Measurements from ENCODE around the gene PKD2L1. TPM values are rescaled to one million over a fixed set of nuclear protein-coding genes. Genes with fewer than 3 reads are reported as not detected.

Gene PKD2L1
- total and polyA plus RNA-seq, 2 donors (not counting 1 experiment from before 2014, with no cell fraction given), result 0.37 TPM; not detected in 1

- intact Hi-C loops (cut with micrococcal nuclease), result loop anchor here (5.0 kb wide), 1 partner anchor 101 kb away; the partner anchor contains the start of gene ERLIN1
- Mint-ChIP-seq H3K9me3 (ENCODE audit: insufficient read depth) (no peaks in the 10 kb centered on the region), H3K4me1 (peaks cover 35% of the 10 kb centered on the region), H3K27ac (peak overlapping the region; percentile 96), H3K27me3 (peaks cover 12% of the 10 kb centered on the region), H3K4me3 (peak overlapping the region; percentile 36)
- H2AFZ ChIP-seq (ENCODE audit: insufficient read depth, low read depth, low read length, poor library complexity, severe bottlenecking), result peak overlapping the region; percentile 95
- H3K27me3 ChIP-seq (replicated peaks in 1 of 4; ENCODE audit: control extremely low read depth in 1 of 4, control insufficient read depth in 3 of 4, insufficient read depth in 4 of 4, low read length in 3 of 4), result peaks cover 0 to 3% (median 2%) of the 10 kb centered on the region in 4 experiments
- CTCF ChIA-PET, result no interaction called here
- no peaks in the 10 kb centered on the region for H3K9me3 ChIP-seq (ENCODE audit: control extremely low read depth in 1 of 3, control insufficient read depth in 2 of 3, insufficient read depth in 1 of 3, low read length in 2 of 3)
- no peak for ATAC-seq (ENCODE audit: low read depth)
- POLR2A ChIA-PET, result no interaction called here
- peaks cover 32 to 36% of the 10 kb centered on the region in 2 donors for H3K4me1 ChIP-seq (ENCODE audit: control insufficient read depth in 2 of 2, insufficient read depth in 2 of 2, low read length in 2 of 2)
- TF ChIP-seq CTCF (IDR thresholded peaks at IDR 0.05), result no peak
- TF ChIP-seq EZH2 (IDR thresholded peaks at IDR 0.05; ENCODE audit: borderline replicate concordance, insufficient read depth, low read depth, low read length, poor library complexity, severe bottlenecking), result no peak
- H3K36me3 ChIP-seq (replicated peaks in 1 of 2; ENCODE audit: control extremely low read depth in 1 of 2, control insufficient read depth in 1 of 2, extremely low read depth in 1 of 2, insufficient read depth in 2 of 2, low read length in 1 of 2), result no peaks in the 10 kb centered on the region
- 100% methylated on average over 2 of the region's 5 CpGs for WGBS (ENCODE audit: insufficient coverage)
- no peak overlapping the region for H3K27ac ChIP-seq (ENCODE audit: low read length in 2 of 2)
- H4K20me1 ChIP-seq (ENCODE audit: control insufficient read depth, insufficient read depth, low read length, poor library complexity, severe bottlenecking), result no peaks in the 10 kb centered on the region
- no peak overlapping the region for H3K4me3 ChIP-seq (ENCODE audit: control extremely low read depth in 1 of 5, extremely low read depth in 1 of 5, insufficient read depth in 1 of 5, low read depth in 2 of 5, low read length in 4 of 5)
- no peak overlapping the region for H3K4me2 ChIP-seq (replicated peaks; ENCODE audit: low read depth, low read length, poor library complexity, severe bottlenecking)
- H3K79me2 ChIP-seq (ENCODE audit: control insufficient read depth, insufficient read depth, low read length), result peaks cover 75% of the 10 kb centered on the region
- no peak for DNase-seq
- no peak overlapping the region for H3K9ac ChIP-seq (ENCODE audit: low read length)
Measured at GRCh38 chr10:100288196-100288595, 41.8 kb downstream of the PKD2L1 start.

DNA sequence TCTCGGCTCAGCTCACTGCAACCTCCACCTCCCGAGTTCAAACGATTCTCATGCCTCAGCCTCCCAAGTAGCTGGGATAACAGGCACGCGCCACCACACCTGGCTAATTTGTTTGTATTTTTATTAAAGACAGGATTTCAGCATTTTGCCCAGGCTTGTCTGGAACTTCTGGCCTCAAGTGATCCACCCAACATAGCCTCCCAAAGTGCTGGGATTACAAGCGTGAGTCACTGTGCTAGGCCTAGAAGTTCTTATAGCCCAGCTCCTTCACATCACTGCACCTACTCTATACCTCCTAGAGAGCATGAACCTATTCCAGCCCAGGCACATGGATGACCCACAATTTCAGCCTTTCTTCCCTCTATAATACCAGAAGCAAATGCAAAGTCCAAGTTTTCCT is 42.3 kb downstream of the PKD2L1 start:
- WGBS (ENCODE audit: insufficient coverage), result 100% methylated on average over 3 of the region's 6 CpGs

More for the DNA sequence above, 42.3 kb downstream of the PKD2L1 start:
- Histone ChIP-seq H3K4me2 (replicated peaks; ENCODE audit: low read depth, low read length, poor library complexity, severe bottlenecking) (no peak overlapping the region), H4K20me1 (ENCODE audit: control insufficient read depth, insufficient read depth, low read length, poor library complexity, severe bottlenecking) (no peaks in the 10 kb centered on the region), H3K27me3 (replicated peaks in 1 of 4; ENCODE audit: control extremely low read depth in 1 of 4, control insufficient read depth in 3 of 4, insufficient read depth in 4 of 4, low read length in 3 of 4) (no peaks in the 10 kb centered on the region), H3K4me1 (ENCODE audit: control insufficient read depth in 2 of 2, insufficient read depth in 2 of 2, low read length in 2 of 2) (peaks cover 36 to 41% of the 10 kb centered on the region in 2 donors), H3K9me3 (ENCODE audit: control extremely low read depth in 1 of 3, control insufficient read depth in 2 of 3, insufficient read depth in 1 of 3, low read length in 2 of 3) (no peaks in the 10 kb centered on the region), H2AFZ (ENCODE audit: insufficient read depth, low read depth, low read length, poor library complexity, severe bottlenecking) (peak overlapping the region; percentile 95), H3K79me2 (ENCODE audit: control insufficient read depth, insufficient read depth, low read length) (peaks cover 79% of the 10 kb centered on the region), H3K36me3 (replicated peaks in 1 of 2; ENCODE audit: control extremely low read depth in 1 of 2, control insufficient read depth in 1 of 2, extremely low read depth in 1 of 2, insufficient read depth in 2 of 2, low read length in 1 of 2) (peaks cover 0 to 2% of the 10 kb centered on the region in 2 experiments), H3K27ac (ENCODE audit: low read length in 2 of 2) (no peak overlapping the region), H3K9ac (ENCODE audit: low read length) (no peak overlapping the region), H3K4me3 (ENCODE audit: control extremely low read depth in 1 of 5, extremely low read depth in 1 of 5, insufficient read depth in 1 of 5, low read depth in 2 of 5, low read length in 4 of 5) (no peak overlapping the region)
- no peak for DNase-seq
- H3K27me3 Mint-ChIP-seq, result peaks cover 12% of the 10 kb centered on the region
- POLR2A ChIA-PET, result interaction anchor here (2.1 kb wide), 1 partner anchor 40 kb away, joined by 8 read pairs; no protein-coding TSS in a partner anchor
- CTCF ChIA-PET, result interaction anchor here (2.1 kb wide), 1 partner anchor 39 kb away, joined by 6 read pairs; no protein-coding TSS in a partner anchor
- H3K27ac Mint-ChIP-seq, result peak overlapping the region; percentile 96
- TF ChIP-seq EZH2 (IDR thresholded peaks at IDR 0.05; ENCODE audit: borderline replicate concordance, insufficient read depth, low read depth, low read length, poor library complexity, severe bottlenecking) (no peak), CTCF (IDR thresholded peaks at IDR 0.05) (no peak)
- peaks cover 35% of the 10 kb centered on the region for H3K4me1 Mint-ChIP-seq
- peak overlapping the region; percentile 98 for H3K4me3 Mint-ChIP-seq
- no peaks in the 10 kb centered on the region for H3K9me3 Mint-ChIP-seq (ENCODE audit: insufficient read depth)
- no peak for ATAC-seq (ENCODE audit: low read depth)
- intact Hi-C loops (cut with micrococcal nuclease), result loop anchor here (2.0 to 5.0 kb wide), 2 partner anchors 100 to 699 kb away; partner anchors contain the start of genes ERLIN1, MRPL43 and TWNK

All from B cell (primary cell).